HT1080 (cell line): ENCODE data around the gene PTAR1. TPM values are rescaled to one million over a fixed set of nuclear protein-coding genes. Genes with fewer than 3 reads are reported as not detected.
"Not testable (repeated sequence)": the region's sequence is repeated elsewhere in the genome, so short reads cannot be mapped to it uniquely, and the experiment has no call there.

Source experiments
- DNase-seq: peaks from one replicate; pipeline ENCODE4 v3.0.0-alpha.2; 2015; ENCODE audit warnings: low read depth
- polyA plus RNA-seq, 2 experiments: library from polyadenylated mRNA; depleted of rRNA; stranded (reverse); fragments of >200 nt; gene quantifications; 2 replicates each; pipeline ENCODE4 v1.2.3, GENCODE V29; 2015
- total RNA-seq: library from RNA; depleted of rRNA; stranded (reverse); fragments of >200 nt; shearing (Covaris generic); gene quantifications from 2 replicates; pipeline ENCODE4 v1.2.3, GENCODE V29; 2014; rRNA removed

PTAR1 gene, protein sequence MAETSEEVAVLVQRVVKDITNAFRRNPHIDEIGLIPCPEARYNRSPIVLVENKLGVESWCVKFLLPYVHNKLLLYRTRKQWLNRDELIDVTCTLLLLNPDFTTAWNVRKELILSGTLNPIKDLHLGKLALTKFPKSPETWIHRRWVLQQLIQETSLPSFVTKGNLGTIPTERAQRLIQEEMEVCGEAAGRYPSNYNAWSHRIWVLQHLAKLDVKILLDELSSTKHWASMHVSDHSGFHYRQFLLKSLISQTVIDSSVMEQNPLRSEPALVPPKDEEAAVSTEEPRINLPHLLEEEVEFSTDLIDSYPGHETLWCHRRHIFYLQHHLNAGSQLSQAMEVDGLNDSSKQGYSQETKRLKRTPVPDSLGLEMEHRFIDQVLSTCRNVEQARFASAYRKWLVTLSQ
- total RNA-seq: 32.6 and 45.6 TPM in 2 replicates
- polyA plus RNA-seq (2015; cell fraction: cytosol; rRNA removed): 14.6 and 17.7 TPM in 2 replicates
- polyA plus RNA-seq (2015; cell fraction: nucleus; rRNA removed): 54.1 and 56.9 TPM in 2 replicates

DNA sequence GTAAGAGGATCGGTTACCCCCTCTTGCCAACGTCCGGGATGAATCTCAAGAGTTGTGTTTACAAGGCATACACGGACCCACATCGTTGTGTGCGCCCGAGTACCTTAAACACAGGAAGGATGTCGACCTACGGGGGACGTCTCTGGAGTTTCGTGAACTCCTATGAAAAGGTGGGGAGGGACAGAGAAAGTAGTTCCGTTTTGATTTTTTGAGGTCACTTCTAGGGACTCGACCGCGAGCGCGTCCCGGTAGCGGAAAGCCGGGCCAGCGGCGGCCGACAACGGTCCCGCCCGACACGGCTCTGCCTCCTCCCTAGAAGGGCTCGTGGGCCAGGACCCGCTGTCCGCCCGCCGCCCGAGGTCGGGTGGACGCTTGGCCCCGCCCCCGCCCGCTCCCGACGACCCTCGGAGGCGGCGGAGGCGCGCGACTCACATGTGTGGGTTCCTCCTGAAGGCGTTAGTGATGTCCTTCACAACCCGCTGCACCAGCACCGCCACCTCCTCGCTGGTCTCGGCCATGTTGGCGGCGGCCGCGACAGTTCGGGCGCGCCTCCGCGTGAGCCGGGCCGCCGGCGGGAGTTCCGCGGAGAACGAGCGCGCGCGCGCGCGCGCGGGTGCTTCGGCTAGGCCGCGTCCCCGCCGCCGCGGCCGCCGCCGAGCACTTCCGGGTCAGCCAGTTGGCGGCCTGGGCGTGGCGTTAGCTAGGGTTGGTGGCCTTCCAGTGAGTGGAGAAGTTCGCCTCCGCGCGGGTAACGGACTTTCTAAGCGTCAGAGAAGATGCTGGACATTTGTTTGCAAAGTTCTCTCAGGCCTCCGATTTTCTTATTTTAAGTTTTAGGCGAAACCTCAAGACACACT is at the start of gene PTAR1:
PTAR1 (minus strand) TSS at position 591 of the 857 bp plus-strand sequence; CDS start at position 518, 73 bp downstream.
- DNase-seq: peak; percentile 88

DNA sequence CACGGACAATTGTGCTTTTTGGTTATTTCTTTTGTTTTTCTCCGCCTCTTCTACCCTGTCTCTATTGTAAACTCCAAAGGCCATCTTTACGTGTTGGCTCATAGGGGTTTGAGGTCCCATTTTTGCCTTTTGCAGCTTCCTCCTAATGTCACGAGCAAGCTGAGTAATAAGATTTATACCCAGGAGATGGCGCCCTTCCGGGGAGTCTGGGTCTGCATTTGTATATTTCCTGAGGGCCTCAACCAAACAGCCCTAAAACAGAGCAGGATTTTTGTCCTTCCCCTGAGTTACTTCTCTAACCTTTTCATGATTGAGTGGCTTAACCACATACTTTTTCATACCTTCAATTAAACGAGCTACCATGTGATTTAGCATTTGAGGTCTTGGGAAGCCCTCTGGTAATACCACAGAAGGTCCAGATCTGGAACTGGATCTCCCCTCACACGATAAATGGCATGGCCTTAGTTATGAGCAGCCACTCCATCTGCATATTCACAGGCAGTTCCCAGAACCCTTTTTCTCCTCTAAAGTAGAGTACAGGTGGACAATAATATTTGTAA is 49.6 kb upstream of the PTAR1 start:
- peak; percentile 36 for DNase-seq

DNA sequence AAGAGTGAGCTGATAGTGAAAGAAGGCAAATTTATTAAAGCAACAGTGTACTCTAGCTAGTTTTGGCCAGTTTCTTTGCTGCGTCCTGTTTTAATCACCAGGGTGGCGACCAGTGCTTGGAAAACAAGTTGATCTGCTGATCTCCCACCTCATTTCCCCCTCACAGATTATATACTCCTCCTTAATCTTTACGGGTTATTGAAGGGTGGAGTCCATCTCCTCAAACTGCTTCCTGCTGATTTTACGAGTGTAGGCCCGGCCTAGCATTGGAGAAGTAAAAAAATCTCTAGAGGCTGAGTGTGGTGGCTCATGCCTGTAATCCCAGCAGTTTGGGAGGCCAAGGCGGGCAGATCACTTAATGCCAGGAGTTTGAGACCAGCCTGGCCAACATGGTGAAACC is 46.8 kb upstream of the PTAR1 start:
- DNase-seq: no peak

DNA sequence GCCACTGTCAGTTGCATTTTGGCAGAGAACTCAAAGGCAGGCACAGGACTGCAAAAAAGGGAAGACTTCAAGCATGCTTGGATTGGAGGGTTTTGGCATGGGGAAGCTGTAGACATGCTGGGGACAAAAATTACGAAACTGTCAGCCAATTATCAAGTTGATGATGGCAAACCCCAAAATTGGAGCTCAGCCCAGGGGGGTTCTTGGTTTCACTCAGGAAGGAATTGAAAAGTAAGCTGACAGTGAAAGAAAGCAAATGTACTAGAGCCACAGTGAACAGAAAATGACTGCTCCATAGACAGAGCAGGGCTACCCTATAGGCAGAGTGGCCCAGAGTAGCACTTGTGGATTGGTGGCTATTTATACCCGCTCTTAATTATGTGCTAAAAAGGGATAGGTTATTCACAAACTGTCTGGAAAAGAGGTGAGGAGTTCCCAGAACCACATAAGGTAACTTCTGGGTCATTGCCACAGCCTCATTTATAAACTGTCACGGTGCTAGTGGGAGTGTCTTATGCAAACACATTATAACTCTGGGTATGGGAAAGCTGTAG is 46.2 kb upstream of the PTAR1 start:
- DNase-seq: no peak

DNA sequence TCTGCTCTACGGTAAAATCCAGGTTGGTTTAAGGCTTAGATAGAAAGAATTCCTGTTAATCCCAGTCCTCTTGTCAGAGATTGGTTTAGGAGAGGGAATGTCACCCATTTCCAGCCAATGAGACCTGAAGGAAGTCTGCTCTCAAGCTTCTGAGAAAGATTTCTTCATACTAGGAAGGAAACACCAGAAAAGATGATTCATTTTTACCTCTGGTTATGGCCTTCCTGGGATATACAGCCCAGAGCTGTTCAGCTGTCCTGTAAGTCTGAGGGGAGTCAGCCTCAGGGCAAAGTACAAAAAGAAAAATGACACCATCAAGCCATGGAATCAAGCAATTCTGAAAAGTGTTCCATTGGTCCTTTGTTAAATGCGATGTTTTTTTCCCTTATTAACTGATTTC is 42.2 kb upstream of the PTAR1 start:
- peak; percentile 71 for DNase-seq

DNA sequence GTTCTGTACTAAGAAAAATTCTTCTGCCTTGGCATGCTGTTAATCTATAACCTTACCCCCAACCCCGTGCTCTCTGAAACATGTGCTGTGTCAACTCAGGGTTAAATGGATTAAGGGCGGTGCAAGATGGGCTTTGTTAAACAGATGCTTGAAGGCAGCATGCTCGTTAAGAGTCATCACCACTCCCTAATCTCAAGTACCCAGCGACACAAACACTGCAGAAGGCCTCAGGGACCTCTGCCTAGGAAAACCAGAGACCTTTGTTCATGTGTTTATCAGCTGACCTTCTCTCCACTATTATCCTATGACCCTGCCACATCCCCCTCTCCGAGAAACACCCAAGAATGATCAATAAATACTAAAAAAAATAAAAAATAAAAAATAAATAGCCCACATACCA is 40.2 kb upstream of the PTAR1 start:
- DNase-seq: not testable (repeated sequence)

DNA sequence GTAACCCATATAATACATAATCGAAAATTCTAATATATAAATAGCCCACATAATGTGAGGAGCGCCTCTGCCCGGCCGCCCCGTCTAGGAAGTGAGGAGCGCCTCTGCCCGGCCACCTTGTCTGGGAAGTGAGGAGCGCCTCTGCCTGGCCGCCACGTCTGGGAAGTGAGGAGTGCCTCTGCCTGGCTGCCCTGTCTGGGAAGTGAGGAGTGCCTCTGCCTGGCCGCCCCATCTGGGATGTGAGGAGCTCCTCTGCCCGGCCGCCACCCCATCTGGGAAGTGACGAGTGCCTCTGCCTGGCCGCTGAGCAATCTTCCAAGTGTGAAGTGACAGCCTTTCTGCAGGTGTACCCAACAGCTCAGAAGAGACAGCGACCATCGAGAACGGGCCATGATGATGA is 39.7 kb upstream of the PTAR1 start:
- DNase-seq: not testable (repeated sequence)

DNA sequence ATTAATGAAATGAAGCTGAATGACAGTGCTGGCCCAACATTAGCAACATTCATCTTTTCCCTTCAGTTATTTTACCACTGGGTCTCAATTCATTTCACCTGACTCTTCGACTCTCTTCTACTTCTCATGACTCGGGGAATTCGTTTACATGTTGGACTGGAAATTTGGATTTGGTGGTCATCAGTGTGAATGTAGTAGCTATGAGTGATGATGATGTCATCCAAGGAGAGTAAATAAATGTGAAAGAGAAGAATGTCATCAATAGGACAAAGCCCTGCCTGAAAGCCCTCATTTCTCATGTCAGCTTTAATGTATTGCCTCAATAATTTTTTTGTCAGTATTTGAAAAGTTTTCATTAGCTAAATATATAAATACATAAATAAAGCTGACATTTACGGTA is 38.9 kb upstream of the PTAR1 start:
- DNase-seq: peak; percentile 73

DNA sequence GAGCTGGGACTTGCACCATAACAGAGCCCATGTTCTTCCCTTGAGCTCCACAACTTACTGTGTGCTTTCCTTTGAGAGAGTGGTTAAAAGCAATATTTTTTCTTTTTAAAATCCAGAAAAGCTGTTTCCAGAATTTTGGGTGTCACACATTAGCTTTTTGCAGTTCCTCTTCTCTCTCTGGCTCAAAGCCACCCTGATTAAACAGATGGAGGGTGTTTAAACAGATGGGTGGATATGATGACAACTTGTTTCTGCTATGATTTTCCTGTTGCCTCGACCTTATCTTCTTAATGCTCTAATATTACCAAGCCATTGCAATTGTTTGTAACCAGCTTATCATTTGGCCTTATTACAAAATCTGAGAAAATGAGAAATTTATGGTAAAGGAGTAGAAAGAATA is 37.9 kb upstream of the PTAR1 start:
- DNase-seq: no peak

DNA sequence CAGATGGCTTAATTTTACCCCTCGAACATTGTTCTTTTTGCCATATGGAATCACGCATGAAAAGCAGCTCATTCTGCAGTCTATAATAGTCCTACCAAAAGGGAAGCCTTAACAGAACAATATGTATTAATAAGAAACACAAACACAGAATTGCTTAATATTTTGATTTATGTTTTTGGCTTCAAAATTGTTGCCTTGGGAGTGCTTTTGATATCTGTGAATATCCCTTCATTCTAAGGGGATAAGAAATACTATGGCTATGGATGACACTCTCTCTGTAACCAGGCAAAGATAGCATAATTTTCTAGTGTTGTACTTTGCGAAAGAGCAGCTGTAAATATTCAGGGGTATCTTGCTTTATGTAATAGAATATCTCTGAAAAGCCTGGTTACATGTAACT is 34.5 kb upstream of the PTAR1 start:
- DNase-seq: no peak

DNA sequence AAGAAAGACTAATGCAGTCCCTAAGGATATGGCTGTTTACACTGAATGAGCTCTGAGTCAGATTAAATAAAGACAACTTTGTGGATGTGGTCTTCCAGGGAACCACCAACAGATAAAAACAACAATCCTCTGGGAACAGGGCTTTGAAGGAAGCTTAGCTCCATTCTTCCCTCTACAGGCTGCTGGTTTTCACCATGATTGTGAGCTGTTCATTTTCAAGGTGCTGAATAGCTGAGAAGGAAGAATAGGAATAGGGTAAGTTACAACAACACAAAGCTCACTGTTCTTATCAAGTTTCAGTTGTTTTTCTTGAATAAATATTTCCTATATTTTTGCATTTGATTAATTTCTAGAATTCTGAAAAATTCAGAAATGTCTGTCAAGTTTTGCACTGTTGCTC is 25.9 kb upstream of the PTAR1 start:
- DNase-seq: peak; percentile 58

DNA sequence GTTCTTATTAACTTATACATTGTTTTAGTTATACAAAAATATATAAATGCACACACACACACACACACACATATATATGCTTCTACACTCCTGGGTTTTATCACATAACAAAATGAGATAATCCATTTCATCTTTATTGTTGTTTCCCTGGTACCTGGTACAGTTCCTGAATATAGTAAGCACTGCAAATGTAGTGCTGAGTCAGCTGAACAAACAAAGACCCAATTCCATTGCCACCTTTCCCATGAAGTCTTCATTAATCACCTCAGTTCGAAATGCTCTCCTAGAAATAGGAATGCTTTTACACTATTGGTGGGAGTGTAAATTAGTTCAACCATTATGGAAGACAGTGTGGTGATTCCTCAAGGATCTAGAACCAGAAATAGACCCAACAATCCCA is 13.4 kb upstream of the PTAR1 start:
- no peak for DNase-seq

DNA sequence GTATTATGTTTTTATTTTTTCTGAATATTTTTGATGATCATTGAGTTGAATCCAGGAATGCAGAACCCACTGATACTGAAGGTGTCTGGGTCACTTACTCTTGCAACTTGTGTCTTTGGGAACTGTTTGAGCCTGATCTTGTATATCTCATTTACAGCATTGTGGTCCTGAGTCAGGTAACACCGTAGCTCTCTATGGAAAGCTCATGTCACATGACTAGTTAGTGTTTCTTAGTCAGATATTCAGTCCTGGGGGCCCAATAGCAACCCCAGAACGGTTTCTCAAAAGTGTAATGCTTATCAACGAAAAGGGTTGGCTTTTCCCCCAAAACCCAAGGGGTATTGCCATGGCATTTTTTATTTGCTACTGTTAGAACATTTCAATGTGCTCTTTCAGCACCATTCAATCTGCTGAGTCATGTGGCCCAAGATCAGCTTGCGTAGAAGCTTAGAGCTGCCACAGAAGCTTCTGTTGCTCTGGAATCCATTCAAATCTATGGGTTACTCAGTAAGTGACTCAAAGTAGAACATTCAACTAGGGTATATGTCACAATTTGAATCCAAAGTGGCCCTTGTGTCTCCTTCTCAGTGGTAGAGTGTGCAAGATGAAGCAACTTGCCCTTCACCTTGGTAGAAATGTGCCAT is 12.1 kb upstream of the PTAR1 start:
- peak; percentile 35 for DNase-seq

DNA sequence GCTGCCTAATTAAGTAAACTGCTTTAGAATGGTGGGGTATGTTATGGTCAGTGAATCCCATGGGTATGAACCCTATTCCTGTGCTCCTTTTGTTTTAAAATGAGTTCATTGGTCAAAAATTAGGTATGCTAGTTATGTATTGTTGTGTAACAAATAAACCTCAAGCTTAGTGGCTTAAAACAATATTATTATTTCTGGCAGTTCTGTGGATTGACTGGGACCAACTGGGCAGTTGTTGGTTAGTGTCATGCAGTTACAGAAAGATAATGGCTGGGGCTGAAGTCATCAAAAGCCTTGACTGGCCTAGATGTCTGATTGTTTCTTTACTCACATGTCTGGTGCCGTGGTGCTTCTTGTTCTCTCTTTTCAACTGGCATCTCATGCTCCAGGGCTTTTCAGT is 8.9 kb upstream of the PTAR1 start:
- no peak for DNase-seq

DNA sequence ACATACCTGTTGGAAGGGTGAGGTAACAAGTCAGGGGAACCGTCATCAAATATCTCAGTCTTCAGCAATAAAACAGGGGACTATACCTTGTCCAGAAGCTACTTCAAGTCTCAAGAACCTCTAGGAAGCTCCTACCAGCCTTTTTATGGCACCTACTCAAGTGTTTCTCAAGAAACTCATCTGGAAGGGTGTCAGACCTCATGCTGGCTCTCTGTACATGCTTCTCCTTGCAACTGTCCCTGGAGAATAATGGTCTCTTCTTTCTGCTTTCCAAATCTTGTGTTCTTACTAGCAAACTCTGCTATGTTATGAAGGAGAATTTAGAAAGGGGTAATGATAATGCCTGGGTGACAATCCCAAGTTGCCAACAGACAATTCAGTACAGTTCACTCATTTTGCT is 8.3 kb upstream of the PTAR1 start:
- no peak for DNase-seq

DNA sequence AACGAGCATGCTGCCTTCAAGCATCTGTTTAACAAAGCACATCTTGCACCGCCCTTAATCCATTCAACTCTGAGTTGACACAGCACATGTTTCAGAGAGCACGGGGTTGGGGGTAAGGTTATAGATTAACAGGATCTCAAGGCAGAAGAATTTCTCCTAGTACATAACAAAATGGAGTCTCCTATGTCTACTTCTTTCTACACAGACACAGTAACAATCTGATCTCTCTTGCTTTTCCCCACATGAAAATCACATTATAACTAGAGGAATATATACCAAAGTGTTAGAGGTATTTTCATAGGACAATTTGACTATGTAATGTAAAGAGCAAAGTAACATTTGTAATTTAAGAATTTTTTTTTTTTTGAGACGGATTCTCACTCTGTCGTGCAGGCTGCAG is 4.1 kb upstream of the PTAR1 start:
- not testable (repeated sequence) for DNase-seq

DNA sequence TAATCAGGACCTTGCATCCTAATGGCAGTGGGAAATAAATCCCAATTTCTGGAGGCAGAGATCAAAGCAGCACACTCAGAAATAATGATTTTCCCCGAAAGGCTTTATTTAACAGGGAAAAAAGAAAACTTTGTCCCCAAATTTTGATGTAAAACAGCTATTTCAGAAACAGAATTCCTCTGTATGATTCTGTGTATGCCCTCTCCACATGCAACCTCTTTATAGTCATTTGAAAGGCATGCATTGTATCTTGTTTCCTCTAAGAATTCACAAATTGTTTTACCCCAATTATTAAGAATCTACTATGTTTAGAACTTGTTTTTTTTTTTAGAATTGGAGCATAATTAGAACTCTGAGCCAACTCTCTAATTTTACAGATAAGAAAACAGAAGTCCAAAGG is 2.7 kb upstream of the PTAR1 start:
- DNase-seq: no peak

DNA sequence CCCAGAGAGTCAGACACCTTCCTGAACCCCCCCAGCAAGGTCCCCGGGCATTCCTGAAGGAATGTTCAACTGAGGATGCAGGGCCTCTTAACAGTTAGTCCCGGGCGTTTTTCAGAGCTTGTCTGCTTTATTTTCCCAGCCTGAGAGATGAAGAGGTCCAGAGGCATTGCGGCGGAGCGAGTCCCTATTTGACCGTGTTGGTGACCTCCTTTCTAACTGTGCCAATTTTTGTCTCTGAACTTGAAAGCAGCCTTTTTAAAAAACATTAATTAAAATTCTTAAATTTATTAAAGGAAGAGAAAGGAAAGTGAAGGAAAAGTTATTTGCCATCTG is 433 bp upstream of the PTAR1 start:
- DNase-seq: no peak

DNA sequence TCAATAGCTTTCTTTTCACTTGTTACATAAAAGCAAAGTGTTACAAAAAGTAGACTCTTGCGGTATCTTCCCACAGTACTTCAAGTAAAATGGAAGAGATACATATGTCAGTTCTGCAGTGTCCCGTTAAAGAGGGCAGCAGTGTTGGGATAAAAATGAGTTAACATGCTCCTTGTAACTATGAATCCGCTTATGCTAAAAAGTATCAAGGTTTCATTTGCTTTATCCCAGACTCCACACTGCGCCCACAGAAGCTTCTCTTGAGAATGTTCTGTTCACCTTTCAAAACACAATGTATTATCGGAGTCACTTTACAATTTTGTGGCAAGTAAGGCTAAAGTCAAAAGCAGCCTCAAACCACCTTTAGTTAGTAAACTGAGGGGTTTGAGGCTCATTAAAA is 790 bp downstream of the PTAR1 start:
- no peak for DNase-seq

DNA sequence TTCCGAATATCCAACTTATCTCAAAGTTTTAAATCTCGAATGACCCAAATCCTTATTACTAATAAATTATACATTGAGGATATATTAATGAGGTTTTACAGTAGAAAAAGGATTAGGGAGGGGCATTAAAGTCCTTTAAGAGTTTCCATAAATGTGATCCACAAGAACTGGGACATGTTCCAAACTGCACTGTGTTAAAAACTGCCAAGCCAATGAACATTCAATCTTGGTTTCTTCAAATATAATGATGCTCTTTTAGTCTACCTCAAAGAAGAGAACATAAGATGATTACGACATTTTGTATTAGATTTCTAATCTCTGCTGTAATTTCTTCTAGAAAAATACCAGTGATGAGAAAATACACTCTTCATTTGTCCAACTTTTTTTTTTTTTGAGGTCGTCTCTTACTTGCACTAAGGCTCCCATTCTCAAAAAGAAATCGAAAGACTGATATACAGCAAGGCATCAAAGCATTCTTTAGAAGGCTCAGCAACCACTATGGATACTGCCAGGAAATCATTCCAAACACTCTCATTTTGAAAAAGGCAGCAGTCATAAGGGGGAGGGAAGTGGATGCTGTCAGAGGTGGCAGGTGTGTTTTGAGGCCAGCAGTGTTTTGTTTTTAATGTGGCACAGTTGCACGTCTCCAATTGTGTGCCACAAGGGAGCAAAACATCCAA is 1.7 kb downstream of the PTAR1 start:
- DNase-seq: peak; percentile 12

DNA sequence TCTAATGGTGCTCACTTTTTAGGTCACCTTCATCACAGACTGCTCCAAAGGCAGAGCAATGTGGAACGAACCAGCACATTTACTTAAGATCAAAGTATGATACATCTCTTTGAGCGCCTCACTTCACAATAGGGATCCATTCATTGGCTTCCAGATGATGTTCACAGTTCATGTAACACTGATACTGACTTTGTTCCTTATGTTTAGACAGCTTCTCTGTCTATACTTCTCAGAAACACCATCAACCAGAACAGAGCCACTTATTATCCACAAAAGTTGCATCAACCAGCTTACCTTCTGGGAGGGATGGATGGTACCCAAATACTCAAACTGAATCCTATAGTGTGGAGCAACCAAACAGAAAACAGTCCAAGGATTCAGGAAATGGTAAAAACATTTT is 4.6 kb downstream of the PTAR1 start:
- DNase-seq: no peak
